ENCODE data around the gene FAM174B.

FAM174B gene

DNA sequence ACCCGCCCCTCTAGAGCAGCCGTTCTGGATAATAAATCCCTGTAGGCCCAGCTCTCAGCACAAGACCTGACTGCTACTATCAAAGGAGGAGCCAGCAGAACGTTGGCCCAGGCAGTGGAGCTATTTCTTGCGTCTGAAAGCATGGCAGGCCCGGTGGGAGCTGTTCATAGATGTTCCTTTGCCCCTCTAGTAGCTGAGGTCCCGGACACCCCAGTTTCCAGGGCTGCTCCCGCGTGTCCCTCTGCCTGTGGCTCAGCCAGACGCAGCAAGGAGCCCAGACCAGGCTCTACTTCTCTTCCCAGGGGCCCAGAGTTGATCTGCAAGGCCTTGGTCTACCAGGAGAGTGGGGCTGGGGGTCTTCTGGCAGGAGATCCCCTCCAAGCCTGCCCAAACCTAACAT is 76.1 kb downstream of the FAM174B start:
- DNase-seq (ENCODE audit: low read depth): no peak
- no peak overlapping the region for H3K4me3 ChIP-seq (ENCODE audit: low read depth, low read length)
- TF ChIP-seq, protein P1, sequence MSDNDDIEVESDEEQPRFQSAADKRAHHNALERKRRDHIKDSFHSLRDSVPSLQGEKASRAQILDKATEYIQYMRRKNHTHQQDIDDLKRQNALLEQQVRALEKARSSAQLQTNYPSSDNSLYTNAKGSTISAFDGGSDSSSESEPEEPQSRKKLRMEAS (IDR thresholded peaks at IDR 0.05; ENCODE audit: low read depth, low read length): no peak
- TF ChIP-seq POLR2A (IDR thresholded peaks at IDR 0.05; ENCODE audit: extremely low read depth, insufficient read length) (no peak), MYC (IDR thresholded peaks at IDR 0.05; ENCODE audit: low read depth, low read length) (no peak)
- TF ChIP-seq, protein P2, sequence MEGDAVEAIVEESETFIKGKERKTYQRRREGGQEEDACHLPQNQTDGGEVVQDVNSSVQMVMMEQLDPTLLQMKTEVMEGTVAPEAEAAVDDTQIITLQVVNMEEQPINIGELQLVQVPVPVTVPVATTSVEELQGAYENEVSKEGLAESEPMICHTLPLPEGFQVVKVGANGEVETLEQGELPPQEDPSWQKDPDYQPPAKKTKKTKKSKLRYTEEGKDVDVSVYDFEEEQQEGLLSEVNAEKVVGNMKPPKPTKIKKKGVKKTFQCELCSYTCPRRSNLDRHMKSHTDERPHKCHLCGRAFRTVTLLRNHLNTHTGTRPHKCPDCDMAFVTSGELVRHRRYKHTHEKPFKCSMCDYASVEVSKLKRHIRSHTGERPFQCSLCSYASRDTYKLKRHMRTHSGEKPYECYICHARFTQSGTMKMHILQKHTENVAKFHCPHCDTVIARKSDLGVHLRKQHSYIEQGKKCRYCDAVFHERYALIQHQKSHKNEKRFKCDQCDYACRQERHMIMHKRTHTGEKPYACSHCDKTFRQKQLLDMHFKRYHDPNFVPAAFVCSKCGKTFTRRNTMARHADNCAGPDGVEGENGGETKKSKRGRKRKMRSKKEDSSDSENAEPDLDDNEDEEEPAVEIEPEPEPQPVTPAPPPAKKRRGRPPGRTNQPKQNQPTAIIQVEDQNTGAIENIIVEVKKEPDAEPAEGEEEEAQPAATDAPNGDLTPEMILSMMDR (IDR thresholded peaks at IDR 0.05; ENCODE audit: low read depth, low read length): no peak

DNA sequence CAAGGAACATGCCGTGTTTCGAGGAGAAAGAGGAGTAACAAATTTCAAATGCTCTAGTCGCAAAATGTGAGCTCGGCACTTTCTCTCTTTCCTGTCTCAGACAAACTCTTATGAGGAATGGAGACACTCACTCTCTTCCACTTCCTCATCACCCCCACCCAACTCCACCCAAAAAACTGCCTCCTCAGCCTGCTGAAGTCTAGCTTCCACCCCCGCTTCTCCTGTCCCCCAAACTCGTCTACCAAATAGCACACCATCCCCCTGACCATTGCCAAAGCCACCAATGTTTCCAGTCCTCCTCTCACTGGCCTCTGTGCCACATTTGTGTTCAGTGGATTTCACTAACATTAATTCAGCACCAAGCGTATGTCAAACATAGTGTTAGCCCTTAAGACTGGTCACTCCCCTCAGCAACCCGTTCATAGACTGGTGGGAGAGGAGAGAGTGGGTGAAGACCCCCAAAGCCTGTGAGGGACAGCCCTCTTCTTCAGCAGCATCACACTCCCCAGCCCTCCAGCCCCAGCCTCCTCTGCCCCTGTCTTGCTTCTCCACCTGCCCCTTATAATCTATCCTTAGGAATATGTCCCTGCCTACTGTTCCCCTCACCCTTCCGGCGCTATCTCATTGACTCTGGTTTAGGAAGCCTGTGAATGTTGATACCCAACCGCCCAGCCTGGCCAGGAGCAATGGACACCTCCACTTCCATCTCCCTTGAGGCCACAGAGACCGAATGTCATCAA is 77.3 kb downstream of the FAM174B start:
- no peak for DNase-seq (ENCODE audit: low read depth)
- no peak for TF ChIP-seq POLR2A (IDR thresholded peaks at IDR 0.05; ENCODE audit: extremely low read depth, insufficient read length)
- no peak overlapping the region for H3K4me3 ChIP-seq (ENCODE audit: low read depth, low read length)

DNA sequence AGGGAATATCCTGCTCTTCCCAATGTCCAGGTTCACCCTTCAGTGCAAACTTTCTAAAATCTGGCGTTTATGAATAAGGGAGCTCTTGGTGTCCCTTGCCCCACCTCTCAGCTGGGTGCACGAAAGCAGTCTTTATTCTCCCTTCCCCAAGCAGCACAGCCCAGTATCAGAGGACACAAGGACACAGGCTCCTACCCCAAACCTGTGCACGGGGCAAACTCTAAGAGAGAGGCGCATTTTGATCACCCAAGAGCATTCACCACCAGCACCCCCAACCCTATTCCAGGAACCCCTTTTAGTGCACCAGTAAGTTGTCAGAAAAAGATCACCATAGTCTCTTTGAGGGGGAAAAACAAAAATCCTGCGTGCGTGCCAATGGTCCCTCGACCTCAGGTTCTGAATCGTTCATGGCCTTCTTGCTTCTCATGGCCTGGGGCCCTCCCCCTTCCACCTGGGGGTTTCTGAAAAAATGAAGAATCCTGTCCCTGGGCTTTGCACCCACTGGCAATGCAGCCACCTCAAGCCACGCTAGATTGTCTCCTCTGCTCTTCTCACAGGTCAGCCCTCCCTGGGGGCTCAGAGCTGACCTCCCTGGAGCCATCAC is 78.9 kb downstream of the FAM174B start:
- TF ChIP-seq, protein P2 (IDR thresholded peaks at IDR 0.05; ENCODE audit: low read depth, low read length): no peak
- TF ChIP-seq POLR2A (IDR thresholded peaks at IDR 0.05; ENCODE audit: extremely low read depth, insufficient read length) (no peak), MYC (IDR thresholded peaks at IDR 0.05; ENCODE audit: low read depth, low read length) (no peak)
- TF ChIP-seq, protein P1 (IDR thresholded peaks at IDR 0.05; ENCODE audit: low read depth, low read length): no peak
- no peak for DNase-seq (ENCODE audit: low read depth)
- H3K4me3 ChIP-seq (ENCODE audit: low read depth, low read length): no peak overlapping the region

DNA sequence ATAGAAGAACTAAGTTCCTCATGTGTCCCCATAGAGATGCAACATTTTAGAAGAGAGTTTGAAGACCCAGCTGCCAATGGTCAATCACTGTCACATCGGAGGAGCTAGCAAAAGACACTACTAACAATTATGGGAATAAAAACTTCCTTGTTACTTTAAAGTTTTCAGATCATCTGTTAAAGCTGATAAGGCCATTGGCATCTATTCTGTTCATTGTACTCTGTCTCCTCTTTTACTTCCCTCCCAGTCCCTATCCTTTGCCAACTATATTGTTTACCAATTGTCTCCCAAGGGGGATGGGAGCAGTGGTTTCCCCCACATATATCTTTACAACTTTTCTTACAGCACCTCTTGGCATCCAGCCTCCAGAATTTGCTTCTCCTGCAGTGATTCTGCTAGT is 81.0 kb downstream of the FAM174B start:
- TF ChIP-seq, protein P1 (IDR thresholded peaks at IDR 0.05; ENCODE audit: low read depth, low read length): no peak
- TF ChIP-seq, protein P2 (IDR thresholded peaks at IDR 0.05; ENCODE audit: low read depth, low read length): no peak
- TF ChIP-seq POLR2A (IDR thresholded peaks at IDR 0.05; ENCODE audit: extremely low read depth, insufficient read length) (no peak), MYC (IDR thresholded peaks at IDR 0.05; ENCODE audit: low read depth, low read length) (no peak)
- H3K4me3 ChIP-seq (ENCODE audit: low read depth, low read length): no peak overlapping the region
- no peak for DNase-seq (ENCODE audit: low read depth)

DNA sequence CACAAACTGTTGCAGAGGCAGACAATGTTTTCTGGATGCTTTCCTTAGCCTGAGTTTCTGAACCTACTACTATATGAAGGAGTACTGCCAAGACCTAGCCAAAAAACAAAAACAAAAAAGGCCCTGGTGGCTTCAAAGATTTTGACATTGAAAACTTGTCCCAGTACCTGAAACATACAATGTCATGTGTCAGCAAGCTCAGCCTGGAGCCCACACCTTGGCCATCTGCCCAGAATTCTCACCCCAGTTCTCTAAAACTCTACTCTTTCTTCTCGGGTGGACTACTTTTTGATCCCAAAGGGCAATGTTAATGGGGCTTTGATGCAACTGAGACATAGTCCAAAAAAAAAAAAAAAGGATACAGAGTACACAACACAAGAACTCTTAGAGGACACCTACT is 81.4 kb downstream of the FAM174B start:
- no peak for TF ChIP-seq POLR2A (IDR thresholded peaks at IDR 0.05; ENCODE audit: extremely low read depth, insufficient read length)
- TF ChIP-seq, protein P1 (IDR thresholded peaks at IDR 0.05; ENCODE audit: low read depth, low read length): no peak
- TF ChIP-seq MYC (IDR thresholded peaks at IDR 0.05; ENCODE audit: low read depth, low read length): no peak
- TF ChIP-seq, protein P2 (IDR thresholded peaks at IDR 0.05; ENCODE audit: low read depth, low read length): no peak
- no peak for DNase-seq (ENCODE audit: low read depth)
- no peak overlapping the region for H3K4me3 ChIP-seq (ENCODE audit: low read depth, low read length)

DNA sequence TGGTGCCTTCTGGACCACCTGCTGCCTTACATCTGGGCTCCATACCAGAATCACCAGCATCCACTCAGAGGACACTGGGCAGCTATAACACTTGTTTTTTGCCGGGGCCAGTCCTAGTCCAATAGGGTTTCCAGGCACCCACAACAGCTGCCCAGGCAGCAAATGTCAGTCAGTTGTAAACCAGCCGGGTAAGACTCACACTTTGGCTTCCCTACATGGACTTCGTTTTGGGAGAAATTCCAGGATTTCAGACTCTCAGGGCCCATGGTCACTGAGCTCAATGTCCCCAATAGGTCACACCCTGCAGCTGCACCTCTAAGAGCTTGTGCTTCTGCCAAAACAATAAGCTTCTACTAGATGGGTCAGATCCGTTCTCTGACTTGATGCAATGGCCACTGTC is 83.8 kb downstream of the FAM174B start:
- no peak for DNase-seq (ENCODE audit: low read depth)
- no peak overlapping the region for H3K4me3 ChIP-seq (ENCODE audit: low read depth, low read length)
- no peak for TF ChIP-seq POLR2A (IDR thresholded peaks at IDR 0.05; ENCODE audit: extremely low read depth, insufficient read length)
- TF ChIP-seq, protein P2 (IDR thresholded peaks at IDR 0.05; ENCODE audit: low read depth, low read length): no peak
- no peak for TF ChIP-seq MYC (IDR thresholded peaks at IDR 0.05; ENCODE audit: low read depth, low read length)
- TF ChIP-seq, protein P1 (IDR thresholded peaks at IDR 0.05; ENCODE audit: low read depth, low read length): no peak

Data from NB4 (cell line).